ENCODE measurements around the gene IFT122. TPM values are rescaled to one million over a fixed set of nuclear protein-coding genes. Genes with fewer than 3 reads are reported as not detected.
A peak's percentile ranks its signal among the peaks of the same experiment; 100 is the strongest.
"Not testable (repeated sequence)": the region's sequence is repeated elsewhere in the genome, so short reads cannot be mapped to it uniquely, and the experiment has no call there.

IFT122 gene
- total RNA-seq, 1 donor from 2014 or later, result 8.1 TPM

- DNase-seq (ENCODE audit: low read depth), result no peak
Measured at GRCh38 chr3:129536374-129536667, 96.3 kb downstream of the IFT122 start.

- no peak for DNase-seq (ENCODE audit: low read depth)
Measured at GRCh38 chr3:129536804-129537203, 96.8 kb downstream of the IFT122 start.

GRCh38 chr3:129539206-129539605 is 99.2 kb downstream of the IFT122 start:
- peak; percentile 60 for DNase-seq (ENCODE audit: low read depth)

GRCh38 chr3:129540776-129541516 is 100.9 kb downstream of the IFT122 start:
- DNase-seq (ENCODE audit: low read depth), result no peak

- DNase-seq (ENCODE audit: low read depth), result no peak
Measured at GRCh38 chr3:129542747-129543146, 102.7 kb downstream of the IFT122 start.

- DNase-seq (ENCODE audit: low read depth), result no peak
Measured at GRCh38 chr3:129543156-129543790, 103.2 kb downstream of the IFT122 start, which contains the start of gene H1-8. H1-8 (plus strand) TSS chr3:129543175; CDS start chr3:129543219, 44 bp downstream.

- no peak for DNase-seq (ENCODE audit: low read depth)
Measured at GRCh38 chr3:129543999-129544398, 104.0 kb downstream of the IFT122 start.

GRCh38 chr3:129545951-129546350 is 105.9 kb downstream of the IFT122 start:
- DNase-seq (ENCODE audit: low read depth), result not testable (repeated sequence)

- no peak for DNase-seq (ENCODE audit: low read depth)
Measured at GRCh38 chr3:129547241-129547640, 107.2 kb downstream of the IFT122 start.

GRCh38 chr3:129548104-129548965 is 108.3 kb downstream of the IFT122 start:
- peak; percentile 44 for DNase-seq (ENCODE audit: low read depth)

- DNase-seq (ENCODE audit: low read depth), result no peak
Measured at GRCh38 chr3:129549006-129549800, 109.2 kb downstream of the IFT122 start.

GRCh38 chr3:129549805-129550204 is 109.8 kb downstream of the IFT122 start:
- DNase-seq (ENCODE audit: low read depth), result no peak

- DNase-seq (ENCODE audit: low read depth), result no peak
Measured at GRCh38 chr3:129552287-129553050, 112.4 kb downstream of the IFT122 start.

GRCh38 chr3:129553171-129553570 is 113.1 kb downstream of the IFT122 start:
- DNase-seq (ENCODE audit: low read depth), result no peak

- DNase-seq (ENCODE audit: low read depth), result no peak
Measured at GRCh38 chr3:129553719-129554118, 113.7 kb downstream of the IFT122 start.

- peak; percentile 83 for DNase-seq (ENCODE audit: low read depth)
Measured at GRCh38 chr3:129554356-129555152, 114.5 kb downstream of the IFT122 start.

GRCh38 chr3:129555153-129555550 is 115.1 kb downstream of the IFT122 start:
- DNase-seq (ENCODE audit: low read depth), result no peak

- no peak for DNase-seq (ENCODE audit: low read depth)
Measured at GRCh38 chr3:129555616-129556357, 115.8 kb downstream of the IFT122 start.

- DNase-seq (ENCODE audit: low read depth), result no peak
Measured at GRCh38 chr3:129556358-129556695, 116.3 kb downstream of the IFT122 start.

Measured in myocyte (in vitro differentiated cells).